Activated CD8-positive, alpha-beta T cell treated with anti-CD3 and anti-CD28 coated beads for 36 hours (primary cell): Measurements from ENCODE around the gene HPCAL1. TPM values are rescaled to one million over a fixed set of nuclear protein-coding genes. Genes with fewer than 3 reads are reported as not detected.

ENCODE experiments used
- ATAC-seq: fragments of 200-7000 bp; cut with Tn5 transposase; one replicate; pipeline ENCODE4 v1.10.0; 2021; ENCODE audit warnings: mild to moderate bottlenecking, moderate library complexity
- CTCF ChIA-PET: fragments of 350-600 bp; sonication (Branson Sonifier 250); formaldehyde crosslinking; loops from one replicate; lab custom pipeline; 2021; ENCODE audit warnings: antibody characterized with exemption; lab: Charles Lee
- POLR2A ChIA-PET: fragments of 350-600 bp; sonication (Branson Sonifier 250); formaldehyde crosslinking; loops from one replicate; lab custom pipeline; 2021; ENCODE audit warnings: antibody characterized with exemption; lab: Charles Lee
- DNase-seq: peaks from one replicate; pipeline ENCODE4 v3.0.0-alpha.2; 2020
- H3K27ac Mint-ChIP-seq: one replicate; pipeline ENCODE4 v1.8.0; 2021; ENCODE audit warnings: mild to moderate bottlenecking, mixed read lengths
- H3K27me3 Mint-ChIP-seq: one replicate; pipeline ENCODE4 v1.8.0; 2021; ENCODE audit warnings: mixed read lengths
- H3K36me3 Mint-ChIP-seq: one replicate; pipeline ENCODE4 v1.8.0; 2021; ENCODE audit warnings: low read depth, mixed read lengths
- H3K4me1 Mint-ChIP-seq: one replicate; pipeline ENCODE4 v1.8.0; 2021; ENCODE audit warnings: low read depth, mixed read lengths
- H3K4me3 Mint-ChIP-seq: one replicate; pipeline ENCODE4 v1.8.0; 2021; ENCODE audit warnings: mild to moderate bottlenecking, moderate library complexity, mixed read lengths
- H3K9me3 Mint-ChIP-seq: one replicate; pipeline ENCODE4 v1.8.0; 2021; ENCODE audit warnings: mixed read lengths
- CTCF ChIP-seq: fragments of 200-600 bp; IDR thresholded peaks from one replicate; pipeline ENCODE4 v1.8.0; 2022; ENCODE audit warnings: antibody characterized with exemption, mild to moderate bottlenecking
- intact Hi-C: fragments of 100-400 bp; cut with micrococcal nuclease; formaldehyde crosslinking; loops from one replicate; pipeline ENCODE4 v1.10.0; 2022
- total RNA-seq, 2 experiments: library from RNA; stranded (reverse); gene quantifications; one replicate each; pipeline ENCODE4 v1.2.3, GENCODE V29; 2021

HPCAL1 gene
- total RNA-seq, 2 experiments from 2014 or later, result 166 to 170 TPM

- Mint-ChIP-seq H3K36me3 (peaks cover 33% of the 10 kb centered on the region), H3K4me1 (peaks cover 13% of the 10 kb centered on the region), H3K4me3 (no peak overlapping the region), H3K9me3 (no peaks in the 10 kb centered on the region), H3K27me3 (no peaks in the 10 kb centered on the region), H3K27ac (no peak overlapping the region)
- ChIA-PET POLR2A (no interaction called here), CTCF (no interaction called here)
- intact Hi-C loops, result no loop called here
- TF ChIP-seq CTCF, result no peak
- DNase-seq, result no peak
- no peak for ATAC-seq
These were observed 119.5 kb downstream of the HPCAL1 start for GRCh38 chr2:10422251-10422650.

GRCh38 chr2:10422732-10423399 is 120.2 kb downstream of the HPCAL1 start:
- no peak for DNase-seq
- no peak for TF ChIP-seq CTCF

GRCh38 chr2:10423400-10423774 is 120.7 kb downstream of the HPCAL1 start:
- H3K36me3 Mint-ChIP-seq, result peaks cover 32% of the 10 kb centered on the region
- ChIA-PET CTCF (interaction anchor here (4.1 kb wide), 1 partner anchor 15 kb away, joined by 19 read pairs; no protein-coding TSS in a partner anchor), POLR2A (interaction anchor here (0.8 kb wide), 1 partner anchor 195 kb away, joined by 4 read pairs; no protein-coding TSS in a partner anchor)
- H3K9me3 Mint-ChIP-seq, result no peaks in the 10 kb centered on the region
- no peak overlapping the region for H3K4me3 Mint-ChIP-seq
- ATAC-seq, result no peak
- no peaks in the 10 kb centered on the region for H3K27me3 Mint-ChIP-seq
- DNase-seq, result no peak
- no peak for TF ChIP-seq CTCF
- intact Hi-C loops, result no loop called here
- H3K27ac Mint-ChIP-seq, result no peak overlapping the region
- H3K4me1 Mint-ChIP-seq, result peaks cover 3% of the 10 kb centered on the region

More at GRCh38 chr2:10422732-10423399, 120.2 kb downstream of the HPCAL1 start:
- Mint-ChIP-seq H3K27ac (no peak overlapping the region), H3K4me3 (no peak overlapping the region), H3K9me3 (no peaks in the 10 kb centered on the region), H3K36me3 (peaks cover 33% of the 10 kb centered on the region), H3K4me1 (peaks cover 6% of the 10 kb centered on the region), H3K27me3 (no peaks in the 10 kb centered on the region)
- ChIA-PET POLR2A (no interaction called here), CTCF (no interaction called here)
- intact Hi-C loops, result no loop called here
- no peak for ATAC-seq

GRCh38 chr2:10424051-10424450 is 121.3 kb downstream of the HPCAL1 start:
- CTCF ChIA-PET, result interaction anchor here (2.3 to 4.1 kb wide), 2 partner anchors 11 to 15 kb away, joined by 13 to 19 read pairs; no protein-coding TSS in a partner anchor
- POLR2A ChIA-PET, result interaction anchor here (0.8 to 1.5 kb wide), 2 partner anchors 15 to 196 kb away, joined by 3 to 4 read pairs; no protein-coding TSS in a partner anchor
- no peaks in the 10 kb centered on the region for H3K4me1 Mint-ChIP-seq
- H3K36me3 Mint-ChIP-seq, result peaks cover 29% of the 10 kb centered on the region
- no peak overlapping the region for H3K4me3 Mint-ChIP-seq
- no peaks in the 10 kb centered on the region for H3K9me3 Mint-ChIP-seq
- TF ChIP-seq CTCF, result no peak
- H3K27ac Mint-ChIP-seq, result no peak overlapping the region
- DNase-seq (no peak), ATAC-seq (no peak)
- intact Hi-C loops, result no loop called here
- no peaks in the 10 kb centered on the region for H3K27me3 Mint-ChIP-seq

GRCh38 chr2:10424916-10425505 is 122.3 kb downstream of the HPCAL1 start:
- peaks cover 23% of the 10 kb centered on the region for H3K36me3 Mint-ChIP-seq
- intact Hi-C loops, result no loop called here
- ATAC-seq, result no peak
- no peak for TF ChIP-seq CTCF
- H3K27ac Mint-ChIP-seq, result no peak overlapping the region
- no peaks in the 10 kb centered on the region for H3K27me3 Mint-ChIP-seq
- DNase-seq, result no peak
- no peak overlapping the region for H3K4me3 Mint-ChIP-seq
- ChIA-PET CTCF (interaction anchor here (2.3 to 4.1 kb wide), 2 partner anchors 10 to 16 kb away, joined by 13 to 19 read pairs; no protein-coding TSS in a partner anchor), POLR2A (interaction anchor here (1.5 kb wide), 1 partner anchor 14 kb away, joined by 3 read pairs; no protein-coding TSS in a partner anchor)
- no peaks in the 10 kb centered on the region for H3K9me3 Mint-ChIP-seq
- no peaks in the 10 kb centered on the region for H3K4me1 Mint-ChIP-seq
